HEK293 (cell line): ENCODE results near the gene HADHA.

Experiments
- GLIS1 ChIP-seq: fragments of 450-650 bp; formaldehyde crosslinking; IDR thresholded peaks from 2 replicates; pipeline ENCODE4 v1.5.1; 2016; ENCODE audit warnings: missing biosample characterization, missing genetic modification characterization
- YY1 ChIP-seq: fragments of 450-650 bp; formaldehyde crosslinking; IDR thresholded peaks from 2 replicates; pipeline ENCODE4 v1.5.1; 2018; ENCODE audit warnings: missing biosample characterization, missing genetic modification characterization
- ZNF114 ChIP-seq: fragments of 450-650 bp; formaldehyde crosslinking; IDR thresholded peaks from 2 replicates; pipeline ENCODE4 v1.5.0; 2017; ENCODE audit warnings: missing biosample characterization, missing genetic modification characterization
- ZNF24 ChIP-seq: fragments of 450-650 bp; formaldehyde crosslinking; IDR thresholded peaks from 2 replicates; pipeline ENCODE4 v1.5.1; 2016; ENCODE audit warnings: missing biosample characterization, missing genetic modification characterization
- ZNF560 ChIP-seq: fragments of 450-650 bp; formaldehyde crosslinking; IDR thresholded peaks from 2 replicates; pipeline ENCODE4 v1.5.1; 2017; ENCODE audit warnings: missing biosample characterization, missing genetic modification characterization, borderline replicate concordance
- ZNF654 ChIP-seq: fragments of 450-650 bp; formaldehyde crosslinking; IDR thresholded peaks from 2 replicates; pipeline ENCODE4 v1.5.1; 2016; ENCODE audit warnings: low read depth, missing biosample characterization, missing genetic modification characterization
- ZNF664 ChIP-seq: fragments of 450-650 bp; formaldehyde crosslinking; IDR thresholded peaks from 2 replicates; pipeline ENCODE4 v1.5.1; 2016; ENCODE audit warnings: missing biosample characterization, missing genetic modification characterization
- ZNF747 ChIP-seq: fragments of 450-650 bp; formaldehyde crosslinking; IDR thresholded peaks from 2 replicates; pipeline ENCODE4 v1.5.1; 2016; ENCODE audit warnings: missing biosample characterization, missing genetic modification characterization
- TF ChIP-seq, protein P1 (sequence below): fragments of 450-650 bp; formaldehyde crosslinking; IDR thresholded peaks from 2 replicates; pipeline ENCODE4 v1.5.1; 2016; ENCODE audit warnings: missing biosample characterization, missing genetic modification characterization
- TF ChIP-seq, protein P2 (sequence below): fragments of 450-650 bp; formaldehyde crosslinking; IDR thresholded peaks from 2 replicates; pipeline ENCODE4 v1.5.1; 2016; ENCODE audit warnings: missing biosample characterization, missing genetic modification characterization
- TF ChIP-seq, protein P3 (sequence below): fragments of 450-650 bp; formaldehyde crosslinking; IDR thresholded peaks from 2 replicates; pipeline ENCODE4 v1.5.1; 2016; ENCODE audit warnings: missing biosample characterization, missing genetic modification characterization

DNA sequence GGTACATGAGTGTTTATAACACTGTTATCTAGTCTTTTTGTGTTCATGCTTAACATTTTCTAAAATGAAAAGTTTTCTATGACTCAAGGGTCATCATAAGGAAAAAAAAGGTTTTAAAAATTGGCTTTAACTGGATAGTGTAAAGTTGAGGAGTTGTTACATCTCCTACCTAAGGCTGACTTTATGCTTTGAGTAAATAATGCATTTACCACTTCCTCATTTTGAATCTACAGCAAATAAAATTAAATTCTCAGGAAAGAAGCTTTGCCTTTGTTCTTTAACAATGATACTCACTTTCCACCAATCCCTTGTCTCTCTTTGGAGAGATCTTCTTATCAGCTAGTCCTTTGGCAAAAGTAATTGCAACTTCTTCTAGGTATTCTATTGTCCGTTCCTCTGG, 29.7 kb downstream of the HADHA start:
- TF ChIP-seq ZNF664 (no peak), ZNF24 (tag by site-specific recombination) (no peak), ZNF654 (no peak), GLIS1 (tag by site-specific recombination) (no peak), ZNF114 (tag by site-specific recombination) (no peak), ZNF560 (tag by site-specific recombination) (no peak), ZNF747 (no peak), YY1 (tag by site-specific recombination) (no peak)
- TF ChIP-seq, protein P1, sequence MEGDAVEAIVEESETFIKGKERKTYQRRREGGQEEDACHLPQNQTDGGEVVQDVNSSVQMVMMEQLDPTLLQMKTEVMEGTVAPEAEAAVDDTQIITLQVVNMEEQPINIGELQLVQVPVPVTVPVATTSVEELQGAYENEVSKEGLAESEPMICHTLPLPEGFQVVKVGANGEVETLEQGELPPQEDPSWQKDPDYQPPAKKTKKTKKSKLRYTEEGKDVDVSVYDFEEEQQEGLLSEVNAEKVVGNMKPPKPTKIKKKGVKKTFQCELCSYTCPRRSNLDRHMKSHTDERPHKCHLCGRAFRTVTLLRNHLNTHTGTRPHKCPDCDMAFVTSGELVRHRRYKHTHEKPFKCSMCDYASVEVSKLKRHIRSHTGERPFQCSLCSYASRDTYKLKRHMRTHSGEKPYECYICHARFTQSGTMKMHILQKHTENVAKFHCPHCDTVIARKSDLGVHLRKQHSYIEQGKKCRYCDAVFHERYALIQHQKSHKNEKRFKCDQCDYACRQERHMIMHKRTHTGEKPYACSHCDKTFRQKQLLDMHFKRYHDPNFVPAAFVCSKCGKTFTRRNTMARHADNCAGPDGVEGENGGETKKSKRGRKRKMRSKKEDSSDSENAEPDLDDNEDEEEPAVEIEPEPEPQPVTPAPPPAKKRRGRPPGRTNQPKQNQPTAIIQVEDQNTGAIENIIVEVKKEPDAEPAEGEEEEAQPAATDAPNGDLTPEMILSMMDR (tag by site-specific recombination), result no peak
- TF ChIP-seq, protein P2, sequence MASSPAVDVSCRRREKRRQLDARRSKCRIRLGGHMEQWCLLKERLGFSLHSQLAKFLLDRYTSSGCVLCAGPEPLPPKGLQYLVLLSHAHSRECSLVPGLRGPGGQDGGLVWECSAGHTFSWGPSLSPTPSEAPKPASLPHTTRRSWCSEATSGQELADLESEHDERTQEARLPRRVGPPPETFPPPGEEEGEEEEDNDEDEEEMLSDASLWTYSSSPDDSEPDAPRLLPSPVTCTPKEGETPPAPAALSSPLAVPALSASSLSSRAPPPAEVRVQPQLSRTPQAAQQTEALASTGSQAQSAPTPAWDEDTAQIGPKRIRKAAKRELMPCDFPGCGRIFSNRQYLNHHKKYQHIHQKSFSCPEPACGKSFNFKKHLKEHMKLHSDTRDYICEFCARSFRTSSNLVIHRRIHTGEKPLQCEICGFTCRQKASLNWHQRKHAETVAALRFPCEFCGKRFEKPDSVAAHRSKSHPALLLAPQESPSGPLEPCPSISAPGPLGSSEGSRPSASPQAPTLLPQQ, result no peak
- TF ChIP-seq, protein P3, sequence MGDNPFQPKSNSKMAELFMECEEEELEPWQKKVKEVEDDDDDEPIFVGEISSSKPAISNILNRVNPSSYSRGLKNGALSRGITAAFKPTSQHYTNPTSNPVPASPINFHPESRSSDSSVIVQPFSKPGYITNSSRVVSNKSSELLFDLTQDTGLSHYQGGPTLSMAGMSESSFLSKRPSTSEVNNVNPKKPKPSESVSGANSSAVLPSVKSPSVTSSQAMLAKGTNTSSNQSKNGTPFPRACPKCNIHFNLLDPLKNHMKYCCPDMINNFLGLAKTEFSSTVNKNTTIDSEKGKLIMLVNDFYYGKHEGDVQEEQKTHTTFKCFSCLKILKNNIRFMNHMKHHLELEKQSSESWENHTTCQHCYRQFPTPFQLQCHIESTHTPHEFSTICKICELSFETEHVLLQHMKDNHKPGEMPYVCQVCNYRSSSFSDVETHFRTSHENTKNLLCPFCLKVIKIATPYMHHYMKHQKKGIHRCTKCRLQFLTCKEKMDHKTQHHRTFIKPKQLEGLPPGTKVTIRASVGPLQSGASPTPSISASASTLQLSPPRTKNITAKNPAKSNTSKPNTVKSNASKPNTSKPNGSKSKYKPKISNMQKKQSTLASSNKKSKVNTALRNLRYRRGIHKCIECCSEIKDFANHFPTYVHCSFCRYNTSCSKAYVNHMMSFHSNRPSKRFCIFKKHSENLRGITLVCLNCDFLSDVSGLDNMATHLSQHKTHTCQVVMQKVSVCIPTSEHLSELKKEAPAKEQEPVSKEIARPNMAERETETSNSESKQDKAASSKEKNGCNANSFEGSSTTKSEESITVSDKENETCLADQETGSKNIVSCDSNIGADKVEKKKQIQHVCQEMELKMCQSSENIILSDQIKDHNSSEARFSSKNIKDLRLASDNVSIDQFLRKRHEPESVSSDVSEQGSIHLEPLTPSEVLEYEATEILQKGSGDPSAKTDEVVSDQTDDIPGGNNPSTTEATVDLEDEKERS, result no peak
